Body of pancreas (tissue), 4 donors: ENCODE results near the gene RAD51D.

Source experiments
- POLR2A ChIP-seq, 3 donors: fragments of 450-650 bp; IDR thresholded peaks; one replicate each; pipeline ENCODE4 v1.6.1; 2016; ENCODE audit warnings: antibody characterized with exemption in 3 of 3, mild to moderate bottlenecking in 2 of 3
- TF ChIP-seq, protein P1 (sequence below), 7 experiments: fragments of 450-650 bp in 4 of 7; fragments of 200-600 bp in 3 of 7; sonication (generic) in 3 of 7; IDR thresholded peaks; one replicate each; pipeline ENCODE4 v1.5.1; 2016 to 2019; ENCODE audit warnings: antibody characterized with exemption in 7 of 7

DNA sequence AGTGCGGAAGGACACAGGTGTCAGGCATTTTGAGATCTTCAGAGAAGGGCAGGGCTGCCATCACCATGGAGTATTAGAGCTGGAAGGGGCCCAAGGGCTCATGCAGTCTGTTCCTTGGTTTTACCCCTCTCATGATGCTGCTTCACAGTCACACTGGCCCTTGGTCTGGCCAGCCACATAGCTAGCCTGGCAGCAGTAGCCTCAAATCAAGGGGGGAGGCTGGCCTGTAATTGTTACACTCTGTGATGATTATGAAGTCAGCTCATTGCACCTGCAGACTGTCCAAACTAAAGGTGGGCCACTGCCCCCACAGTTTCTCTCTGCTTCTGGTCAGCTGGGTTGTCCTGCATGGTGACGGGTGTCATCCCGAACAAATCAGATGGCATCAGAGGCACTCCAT, 1.7 kb upstream of the RAD51D start, which contains the start of gene FNDC8:
- TF ChIP-seq, protein P1, sequence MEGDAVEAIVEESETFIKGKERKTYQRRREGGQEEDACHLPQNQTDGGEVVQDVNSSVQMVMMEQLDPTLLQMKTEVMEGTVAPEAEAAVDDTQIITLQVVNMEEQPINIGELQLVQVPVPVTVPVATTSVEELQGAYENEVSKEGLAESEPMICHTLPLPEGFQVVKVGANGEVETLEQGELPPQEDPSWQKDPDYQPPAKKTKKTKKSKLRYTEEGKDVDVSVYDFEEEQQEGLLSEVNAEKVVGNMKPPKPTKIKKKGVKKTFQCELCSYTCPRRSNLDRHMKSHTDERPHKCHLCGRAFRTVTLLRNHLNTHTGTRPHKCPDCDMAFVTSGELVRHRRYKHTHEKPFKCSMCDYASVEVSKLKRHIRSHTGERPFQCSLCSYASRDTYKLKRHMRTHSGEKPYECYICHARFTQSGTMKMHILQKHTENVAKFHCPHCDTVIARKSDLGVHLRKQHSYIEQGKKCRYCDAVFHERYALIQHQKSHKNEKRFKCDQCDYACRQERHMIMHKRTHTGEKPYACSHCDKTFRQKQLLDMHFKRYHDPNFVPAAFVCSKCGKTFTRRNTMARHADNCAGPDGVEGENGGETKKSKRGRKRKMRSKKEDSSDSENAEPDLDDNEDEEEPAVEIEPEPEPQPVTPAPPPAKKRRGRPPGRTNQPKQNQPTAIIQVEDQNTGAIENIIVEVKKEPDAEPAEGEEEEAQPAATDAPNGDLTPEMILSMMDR (IDR thresholded peaks at IDR 0.05) = no peak
- no peak for TF ChIP-seq POLR2A (IDR thresholded peaks at IDR 0.05)
